GM12891 (cell line): ENCODE measurements around the gene HERC5.

Experiments
- POLR2A ChIP-seq: IDR thresholded peaks from 2 replicates; pipeline ENCODE4 v1.6.1; 2011; ENCODE audit warnings: low read depth, low read length, control low read depth
- POU2F2 ChIP-seq: IDR thresholded peaks from 2 replicates; pipeline ENCODE4 v1.6.1; 2011; ENCODE audit warnings: low read depth, mild to moderate bottlenecking, control low read depth, low read length, moderate library complexity

GRCh38 chr4:88478247-88478646 lies 21.3 kb downstream of the HERC5 start:
- TF ChIP-seq POLR2A (no peak), POU2F2 (no peak)
